GM12878 (cell line): ENCODE data around the gene ZNF792. TPM values are rescaled to one million over a fixed set of nuclear protein-coding genes. Genes with fewer than 3 reads are reported as not detected.

Source experiments
- ATAC-seq: fragments of 200-7000 bp; cut with Tn5 transposase; 3 replicates; pipeline ENCODE4 v1.9.1; 2020; ENCODE audit warnings: mild to moderate bottlenecking, moderate library complexity
- BruUV-seq: library from RNA; stranded (reverse); fragments of 400-500 nt; replicated peaks from 2 replicates; lab custom pipeline; 2021; lab: Mats Ljungman, UMichigan
- CTCF ChIA-PET: fragments of 300-600 bp; sonication (Branson Sonifier 250); formaldehyde crosslinking; extraction: SDS; loops from one replicate; lab custom pipeline; 2021; ENCODE audit warnings: inconsistent platforms; lab: Yijun Ruan, JAX
- POLR2A ChIA-PET: fragments of 350-600 bp; formaldehyde crosslinking; extraction: SDS; loops from one replicate; lab custom pipeline; 2021; ENCODE audit warnings: inconsistent platforms; lab: Charles Lee
- RAD21 ChIA-PET: fragments of 300-600 bp; sonication (Branson Sonifier 250); formaldehyde crosslinking; loops from one replicate; lab custom pipeline; 2023; ENCODE audit warnings: antibody characterized with exemption; ENCODE audit not compliant: unreplicated experiment; lab: Charles Lee
- SMC1A ChIA-PET: fragments of 300-600 bp; sonication (Branson Sonifier 250); formaldehyde crosslinking; loops from one replicate; lab custom pipeline; 2023; ENCODE audit not compliant: unreplicated experiment, uncharacterized antibody; lab: Charles Lee
- DNase-seq: peaks from one replicate; pipeline ENCODE4 v3.0.0-alpha.2; 2011; ENCODE audit warnings: low read depth, low spot score
- FAIRE-seq: peaks from 3 replicates; lab custom pipeline; 2011; peaks lifted over from hg19 to GRCh38; lab: Jason Lieb, UNC
- H2AFZ ChIP-seq: 2 replicates; pipeline ENCODE4 v1.6.0; 2011; ENCODE audit warnings: low read depth, low read length, control low read depth; ENCODE audit not compliant: control insufficient read depth
- H3K27ac ChIP-seq: 2 replicates; pipeline ENCODE4 v1.5.1; 2011; ENCODE audit warnings: control low read depth; ENCODE audit not compliant: control insufficient read depth, insufficient read depth
- H3K27me3 ChIP-seq, 2 experiments: replicated peaks in 1 of 2; 2 replicates each; pipeline versions ENCODE4 v1.6.0 to v1.6.1; 2011; ENCODE audit warnings: low read length in 1 of 2; ENCODE audit not compliant: control insufficient read depth in 2 of 2, insufficient read depth in 2 of 2
- H3K36me3 ChIP-seq, 2 experiments: 2 replicates each; pipeline ENCODE4 v1.5.1; 2011; ENCODE audit warnings: low read length in 1 of 2; ENCODE audit not compliant: control insufficient read depth in 2 of 2, insufficient read depth in 2 of 2
- H3K4me1 ChIP-seq: 2 replicates; pipeline ENCODE4 v1.6.1; 2011; ENCODE audit warnings: mild to moderate bottlenecking, low read length, moderate library complexity, mixed read lengths; ENCODE audit not compliant: control insufficient read depth, insufficient read depth
- H3K4me2 ChIP-seq: 2 replicates; pipeline ENCODE4 v1.6.0; 2011; ENCODE audit warnings: control low read depth; ENCODE audit not compliant: control insufficient read depth, insufficient read depth
- H3K4me3 ChIP-seq: fragments of 200-600 bp; sonication (generic); 2 replicates; pipeline ENCODE4 v1.5.1; 2016
- H3K79me2 ChIP-seq: 2 replicates; pipeline ENCODE4 v1.6.0; 2011; ENCODE audit warnings: low read length; ENCODE audit not compliant: control insufficient read depth, insufficient read depth
- H3K9ac ChIP-seq: 2 replicates; pipeline ENCODE4 v1.8.0; 2011; ENCODE audit warnings: low read length, control low read depth, mixed read lengths; ENCODE audit not compliant: control insufficient read depth, insufficient read depth
- H3K9me3 ChIP-seq: replicated peaks from 3 replicates; pipeline ENCODE4 v1.5.1; 2011; ENCODE audit warnings: mild to moderate bottlenecking, low read length; ENCODE audit not compliant: control insufficient read depth, insufficient read depth
- H4K20me1 ChIP-seq: 2 replicates; pipeline ENCODE4 v1.6.0; 2011; ENCODE audit not compliant: control insufficient read depth, insufficient read depth
- PAX8 ChIP-seq: fragments of 450-650 bp; IDR thresholded peaks from 2 replicates; pipeline ENCODE4 v1.6.1; 2017; ENCODE audit warnings: mild to moderate bottlenecking, moderate library complexity
- RELB ChIP-seq: fragments of 450-650 bp; IDR thresholded peaks from 2 replicates; pipeline ENCODE4 v1.6.1; 2017; ENCODE audit warnings: low read depth, mild to moderate bottlenecking, moderate library complexity
- SIN3A ChIP-seq: IDR thresholded peaks from 2 replicates; pipeline ENCODE4 v1.6.1; 2012; ENCODE audit warnings: low read depth, low read length, improper control_type of control experiment
- SKIL ChIP-seq: fragments of 450-650 bp; IDR thresholded peaks from 2 replicates; pipeline ENCODE4 v1.6.1; 2017; ENCODE audit warnings: mild to moderate bottlenecking, low read depth, inconsistent platforms; ENCODE audit not compliant: poor library complexity, severe bottlenecking
- SMAD5 ChIP-seq: IDR thresholded peaks from 2 replicates; pipeline ENCODE4 v1.6.1; 2016; ENCODE audit warnings: antibody characterized with exemption, low read depth
- SUPT20H ChIP-seq: IDR thresholded peaks from 2 replicates; pipeline ENCODE4 v1.6.1; 2011; ENCODE audit warnings: low read depth, mild to moderate bottlenecking, low read length, moderate library complexity, borderline replicate concordance; ENCODE audit not compliant: control insufficient read depth
- ZSCAN29 ChIP-seq: fragments of 450-650 bp; IDR thresholded peaks from 2 replicates; pipeline ENCODE4 v1.6.1; 2017; ENCODE audit warnings: mild to moderate bottlenecking, moderate library complexity
- WGBS: methylation state at CpG from one replicate; pipeline ENCODE4 v1.1.6; 2016; ENCODE audit warnings: low lambda C conversion rate; ENCODE audit not compliant: insufficient replicate concordance, insufficient coverage; ENCODE audit errors: missing lambda C conversion rate; 5-methylcytosine and 5-hydroxymethylcytosine counted together
- in situ Hi-C: fragments of 300-500 bp; cut with MboI; formaldehyde crosslinking; loops from 9 replicates; pipeline ENCODE4 v1.14.3; 2018; ENCODE audit warnings: mixed read lengths
- intact Hi-C: fragments of 100-400 bp; cut with micrococcal nuclease; formaldehyde crosslinking; loops from one replicate; pipeline ENCODE4 v1.14.2; 2022; ENCODE audit not compliant: unreplicated experiment
- polyA plus RNA-seq, 11 experiments: library from polyadenylated mRNA; depleted of rRNA in 4 of 11; unstranded in 6 of 11; stranded (reverse) in 5 of 11; fragments of >200 nt; fragmentation: Nextera tagmentation in 4 of 11; fragmentation: Illumina TruSeq in 1 of 11; extraction: Ambion mirVana in 4 of 11; extraction: Trizol in 1 of 11; gene quantifications; 1 replicate in 1 of 11; 2 replicates in 10 of 11; pipeline versions ENCODE4 v1.2.1 to v1.2.3, GENCODE V29; 2011 to 2016; ENCODE audit warnings: inconsistent platforms in 2 of 11, missing spikeins in 2 of 11, low read depth in 1 of 11
- total RNA-seq, 4 experiments: library from RNA; depleted of rRNA in 3 of 4; stranded (reverse); fragments of >200 nt in 3 of 4; fragmentation: Illumina TruSeq in 1 of 4; extraction: Trizol in 1 of 4; gene quantifications; 2 replicates each; pipeline versions ENCODE4 v1.2.1 to v1.2.3, GENCODE V29; 2013 to 2021

Gene ZNF792
- total and polyA plus RNA-seq, 10 of the 15 experiments (the other 5 are each of a cell fraction or from before 2014, with no cell fraction given): 0.53 to 4.8 (median 1.3) TPM

DNA sequence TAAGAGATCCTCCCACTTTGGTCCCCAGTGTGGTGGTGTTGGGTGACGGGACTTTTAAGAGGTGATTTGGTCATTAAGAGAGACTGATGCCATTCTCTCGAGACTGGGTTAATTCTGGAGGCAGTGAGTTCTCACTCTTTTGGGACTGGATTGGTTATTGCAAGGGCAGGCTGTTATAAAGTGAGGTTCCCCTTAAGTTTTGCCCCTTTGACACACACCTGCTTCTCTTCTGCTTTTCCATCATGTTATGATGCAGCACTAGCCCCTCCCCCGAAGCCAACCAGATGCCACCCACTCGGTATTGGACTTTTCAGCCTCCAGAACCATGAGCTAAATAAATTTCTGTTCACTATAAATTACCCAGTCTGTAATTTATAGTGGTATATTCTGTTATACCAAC, 19.8 kb upstream of the ZNF792 start (continued):
- TF ChIP-seq RELB: no peak
- TF ChIP-seq PAX8: no peak
- TF ChIP-seq SUPT20H: no peak

GRCh38 chr19:34982275-34982674, 18.2 kb upstream of the ZNF792 start:
- Histone ChIP-seq H3K9me3 (no peaks in the 10 kb centered on the region; the same call in 2 of the 3 replicates), H3K36me3 (no peaks in the 10 kb centered on the region), H3K79me2 (no peaks in the 10 kb centered on the region), H3K27me3 (no peaks in the 10 kb centered on the region)
- FAIRE-seq (no peak), DNase-seq (no peak)
- no TSS peak for BruUV-seq
- ChIA-PET POLR2A (interaction anchor here (0.6 kb wide), 1 partner anchor 18 kb away, joined by 8 read pairs; the partner anchor contains the start of gene GRAMD1A), CTCF (interaction anchor here (1.0 to 1.6 kb wide), 2 partner anchors 31 to 74 kb away, joined by 4 read pairs; no protein-coding TSS in a partner anchor)
- TF ChIP-seq SMAD5 (no peak), SIN3A (no peak), ZSCAN29 (no peak), SKIL (no peak)
- TF ChIP-seq, all 136 proteins: peak for 0
- in situ Hi-C loops (no loop called here), intact Hi-C loops (no loop called here)
- no peak overlapping the region for H3K27ac ChIP-seq
- ChIA-PET SMC1A (interaction anchor here (0.8 kb wide), 1 partner anchor 17 kb away, joined by 5 read pairs; no protein-coding TSS in a partner anchor), RAD21 (no interaction called here)
- H3K4me1 ChIP-seq: no peaks in the 10 kb centered on the region
- H4K20me1 ChIP-seq: no peaks in the 10 kb centered on the region
- no peak overlapping the region for H3K4me3 ChIP-seq
- no peak overlapping the region for H3K4me2 ChIP-seq
- no peak for ATAC-seq
- H3K9ac ChIP-seq: no peak overlapping the region
- H2AFZ ChIP-seq: no peak overlapping the region
- 76% methylated on average over 5 of the region's 5 CpGs for WGBS
